IMR-90 (cell line): ENCODE measurements around the gene FAM111A. TPM values are rescaled to one million over a fixed set of nuclear protein-coding genes. Genes with fewer than 3 reads are reported as not detected.

Experiments used
- ATAC-seq: fragments of 200-7000 bp; cut with Tn5 transposase; 2 replicates; pipeline ENCODE4 v1.9.1; 2020; ENCODE audit warnings: low read depth, mild to moderate bottlenecking, moderate library complexity
- BruUV-seq: library from RNA; stranded (reverse); fragments of 400-500 nt; replicated peaks from 2 replicates; lab custom pipeline; 2021; lab: Mats Ljungman, UMichigan
- CTCF ChIA-PET: fragments of 300-600 bp; formaldehyde crosslinking; extraction: SDS; loops from one replicate; lab custom pipeline; 2021; ENCODE audit warnings: antibody characterized with exemption; lab: Yijun Ruan, JAX
- POLR2A ChIA-PET: fragments of 300-600 bp; sonication (Branson Sonifier 250); formaldehyde crosslinking; loops from one replicate; lab custom pipeline; 2022; ENCODE audit warnings: antibody characterized with exemption; ENCODE audit not compliant: unreplicated experiment; lab: Charles Lee
- DNase-seq: peaks from one replicate; pipeline ENCODE4 v3.0.0; 2013
- H2AFZ ChIP-seq: replicated peaks from 2 replicates; pipeline ENCODE3; 2013; ENCODE audit warnings: low read length, mild to moderate bottlenecking; ENCODE audit not compliant: poor library complexity
- H2AK5ac ChIP-seq: 2 replicates; pipeline ENCODE4 v1.6.1; 2013; ENCODE audit warnings: low read depth, low read length, inconsistent platforms
- H2AK9ac ChIP-seq: replicated peaks from 2 replicates; pipeline ENCODE3; 2013; ENCODE audit warnings: mild to moderate bottlenecking, low read depth, low read length, moderate library complexity; ENCODE audit not compliant: poor library complexity
- H2BK120ac ChIP-seq: 2 replicates; pipeline ENCODE4 v1.6.1; 2013; ENCODE audit warnings: low read depth, low read length, inconsistent platforms
- H2BK15ac ChIP-seq: 3 replicates; pipeline ENCODE4 v1.6.1; 2013; ENCODE audit warnings: low read depth, low read length, inconsistent platforms
- H2BK20ac ChIP-seq: 2 replicates; pipeline ENCODE4 v1.6.1; 2013; ENCODE audit warnings: low read depth, mild to moderate bottlenecking, inconsistent platforms, low read length, moderate library complexity
- H2BK5ac ChIP-seq: 2 replicates; pipeline ENCODE4 v1.6.1; 2013; ENCODE audit warnings: mild to moderate bottlenecking, low read depth, low read length, inconsistent platforms; ENCODE audit not compliant: poor library complexity, severe bottlenecking
- H3K14ac ChIP-seq: replicated peaks from 2 replicates; pipeline ENCODE4 v1.6.1; 2013; ENCODE audit warnings: low read depth, low read length, inconsistent platforms
- H3K18ac ChIP-seq: 2 replicates; pipeline ENCODE4 v1.6.1; 2013; ENCODE audit warnings: low read depth, low read length, control low read depth
- H3K23ac ChIP-seq: 2 replicates; pipeline ENCODE4 v1.6.1; 2013; ENCODE audit warnings: low read depth, low read length, inconsistent platforms
- H3K27ac ChIP-seq: 2 replicates; pipeline ENCODE4 v1.5.1; 2013; ENCODE audit warnings: mild to moderate bottlenecking, control low read depth, low read length; ENCODE audit not compliant: insufficient read depth
- H3K27me3 ChIP-seq: 2 replicates; pipeline ENCODE4 v1.6.1; 2013; ENCODE audit warnings: low read length; ENCODE audit not compliant: control insufficient read depth, insufficient read depth
- H3K36me3 ChIP-seq: 2 replicates; pipeline ENCODE4 v1.6.1; 2013; ENCODE audit warnings: low read length, mixed read lengths; ENCODE audit not compliant: control insufficient read depth, insufficient read depth
- H3K4ac ChIP-seq: 2 replicates; pipeline ENCODE4 v1.6.1; 2013; ENCODE audit warnings: low read depth, low read length, inconsistent platforms
- H3K4me1 ChIP-seq: 2 replicates; pipeline ENCODE4 v1.6.1; 2013; ENCODE audit warnings: low read length, mixed read lengths; ENCODE audit not compliant: control insufficient read depth, insufficient read depth
- H3K4me2 ChIP-seq: 2 replicates; pipeline ENCODE4 v1.6.1; 2013; ENCODE audit warnings: low read depth, mild to moderate bottlenecking, control low read depth, low read length, moderate library complexity
- H3K4me3 ChIP-seq: 2 replicates; pipeline ENCODE4 v1.5.1; 2013; ENCODE audit warnings: low read depth, mild to moderate bottlenecking, control low read depth, low read length, moderate library complexity; ENCODE audit not compliant: insufficient read depth
- H3K56ac ChIP-seq: 2 replicates; pipeline ENCODE4 v1.6.1; 2013; ENCODE audit warnings: low read length, inconsistent platforms; ENCODE audit not compliant: insufficient read depth; ENCODE audit errors: extremely low read depth
- H3K79me1 ChIP-seq, 2 experiments: 2 replicates each; pipeline ENCODE4 v1.6.1; 2013; ENCODE audit warnings: low read length in 2 of 2, inconsistent platforms in 1 of 2, low read depth in 1 of 2
- H3K9ac ChIP-seq: 2 replicates; pipeline ENCODE4 v1.6.1; 2013; ENCODE audit warnings: low read depth, low read length, control low read depth
- H3K9me1 ChIP-seq: 2 replicates; pipeline ENCODE4 v1.6.1; 2013; ENCODE audit warnings: low read length, inconsistent platforms; ENCODE audit not compliant: insufficient read depth
- H3K9me3 ChIP-seq: 2 replicates; pipeline ENCODE4 v1.6.1; 2013; ENCODE audit warnings: low read length; ENCODE audit not compliant: control insufficient read depth, insufficient read depth
- H4K20me1 ChIP-seq: 2 replicates; pipeline ENCODE4 v1.6.1; 2013; ENCODE audit warnings: low read length, inconsistent platforms; ENCODE audit not compliant: insufficient read depth
- H4K5ac ChIP-seq: 2 replicates; pipeline ENCODE4 v1.6.1; 2013; ENCODE audit warnings: mild to moderate bottlenecking, low read depth, low read length, control low read depth
- H4K8ac ChIP-seq, 2 experiments: 2 replicates each; pipeline ENCODE4 v1.6.1; 2013; ENCODE audit warnings: low read depth in 2 of 2, low read length in 2 of 2, control low read depth in 1 of 2, inconsistent platforms in 1 of 2
- H4K91ac ChIP-seq: 2 replicates; pipeline ENCODE4 v1.6.1; 2013; ENCODE audit warnings: low read depth, low read length, inconsistent platforms; ENCODE audit not compliant: insufficient read depth
- BHLHE40 ChIP-seq: fragments of 150-350 bp; IDR thresholded peaks from 2 replicates; pipeline ENCODE4 v1.6.1; 2016; ENCODE audit warnings: mild to moderate bottlenecking, low read depth, low read length
- CEBPB ChIP-seq: IDR thresholded peaks from 2 replicates; pipeline ENCODE4 v1.6.1; 2012; ENCODE audit warnings: low read depth, low read length, improper control_type of control experiment
- CHD1 ChIP-seq: IDR thresholded peaks from 2 replicates; pipeline ENCODE4 v1.6.1; 2012; ENCODE audit warnings: low read depth, low read length, improper control_type of control experiment
- CTCF ChIP-seq: conservative IDR thresholded peaks from 2 replicates; pipeline ENCODE4 v1.5.1; 2012; ENCODE audit warnings: mild to moderate bottlenecking, low read depth, low read length, improper control_type of control experiment
- POLR2A ChIP-seq: IDR thresholded peaks from 2 replicates; pipeline ENCODE4 v1.6.1; 2012; ENCODE audit warnings: mild to moderate bottlenecking, low read depth, low read length
- RCOR1 ChIP-seq: IDR thresholded peaks from 2 replicates; pipeline ENCODE4 v1.6.1; 2012; ENCODE audit warnings: mild to moderate bottlenecking, low read length, improper control_type of control experiment; ENCODE audit not compliant: insufficient replicate concordance
- WGBS, 2 experiments: methylation state at CpG; one replicate each; pipeline versions ENCODE4 v1.1.5 to v1.1.7; 2013; ENCODE audit warnings: missing lambda C conversion rate in 2 of 2; ENCODE audit not compliant: insufficient read length in 1 of 2; ENCODE audit errors: extremely low coverage in 2 of 2; 5-methylcytosine and 5-hydroxymethylcytosine counted together
- dilution Hi-C: fragments of 300-500 bp; cut with HindIII; formaldehyde crosslinking; loops from one replicate; pipeline ENCODE4 v1.14.3; 2018; ENCODE audit warnings: low sequenced_read_pairs; ENCODE audit not compliant: unreplicated experiment
- in situ Hi-C: fragments of 300-500 bp; cut with MboI; formaldehyde crosslinking; loops from 3 replicates; pipeline ENCODE4 v1.14.3; 2019; ENCODE audit warnings: low sequenced_read_pairs, inconsistent platforms, mixed read lengths
- intact Hi-C: fragments of 100-400 bp; cut with micrococcal nuclease; formaldehyde crosslinking; loops from 2 replicates; pipeline ENCODE4 v1.10.0; 2022
- polyA plus RNA-seq, 3 experiments: library from polyadenylated mRNA; depleted of rRNA; stranded (reverse); fragments of >200 nt; gene quantifications; 2 replicates each; pipeline ENCODE4 v1.2.3, GENCODE V29; 2012; ENCODE audit warnings: low replicate concordance in 1 of 3
- total RNA-seq: library from RNA; depleted of rRNA; stranded (reverse); fragments of >200 nt; gene quantifications from 2 replicates; pipeline ENCODE4 v1.2.3, GENCODE V29; 2012

Gene FAM111A
- total and polyA plus RNA-seq, 2 of the 4 experiments (the other 2 are of a cell fraction): 19.9 to 36.4 TPM

GRCh38 chr11:59151761-59152160 lies 9.1 kb downstream of the FAM111A start:
- CTCF ChIA-PET: no interaction called here
- Histone ChIP-seq H2BK20ac (no peak overlapping the region), H3K4ac (no peak overlapping the region), H3K4me1 (peaks cover 3% of the 10 kb centered on the region; the same call in 1 of the 2 replicates), H2BK15ac (no peak overlapping the region), H4K8ac (no peak overlapping the region), H2BK120ac (no peak overlapping the region), H2AK5ac (no peak overlapping the region), H4K91ac (no peak overlapping the region), H3K4me2 (no peak overlapping the region), H4K5ac (no peak overlapping the region), H2AFZ (no peak overlapping the region), H4K20me1 (no peaks in the 10 kb centered on the region), H3K23ac (no peak overlapping the region), H3K9me1 (peaks cover 4% of the 10 kb centered on the region; the same call in 1 of the 2 replicates), H3K56ac (no peak overlapping the region), H3K4me3 (no peak overlapping the region), H3K27ac (no peak overlapping the region), H3K9me3 (no peaks in the 10 kb centered on the region), H2BK5ac (no peak overlapping the region), H2AK9ac (no peak overlapping the region), H3K18ac (no peak overlapping the region), H3K27me3 (no peaks in the 10 kb centered on the region), H3K14ac (no peak overlapping the region), H3K9ac (no peak overlapping the region), H3K36me3 (peaks cover 3% of the 10 kb centered on the region; the same call in 1 of the 2 replicates), H3K79me1 (peaks cover 8 to 10% of the 10 kb centered on the region in 2 experiments)
- dilution Hi-C loops: no loop called here
- BruUV-seq: no TSS peak
- in situ Hi-C loops: loop anchor here (10.0 kb wide), 1 partner anchor 247 kb away; no protein-coding TSS in a partner anchor
- POLR2A ChIA-PET: no interaction called here
- ATAC-seq (no peak), DNase-seq (no peak)
- intact Hi-C loops: no loop called here
- 100% methylated on average over 1 of the region's 1 CpG; no CpG with 5 or more reads in 1 of the 2 experiments for WGBS, 2 experiments
- TF ChIP-seq POLR2A (no peak), CTCF (no peak), BHLHE40 (no peak), RCOR1 (no peak), CHD1 (no peak), CEBPB (no peak)
